Iris pigment epithelial cell (primary cell): ENCODE results near the gene CTSL.
"Not testable (repeated sequence)": the region's sequence is repeated elsewhere in the genome, so short reads cannot be mapped to it uniquely, and the experiment has no call there.

Experiments used
- DNase-seq: peaks from one replicate; pipeline ENCODE4 v3.0.0-alpha.2; 2011; ENCODE audit warnings: low read depth

Gene CTSL

GRCh38 chr9:87759980-87760379 is 34.1 kb downstream of the CTSL start:
- not testable (repeated sequence) for DNase-seq

- DNase-seq = no peak
Observed at GRCh38 chr9:87760529-87760928, 34.6 kb downstream of the CTSL start.

- DNase-seq = no peak
Observed at GRCh38 chr9:87763286-87763685, 37.4 kb downstream of the CTSL start.

DNA sequence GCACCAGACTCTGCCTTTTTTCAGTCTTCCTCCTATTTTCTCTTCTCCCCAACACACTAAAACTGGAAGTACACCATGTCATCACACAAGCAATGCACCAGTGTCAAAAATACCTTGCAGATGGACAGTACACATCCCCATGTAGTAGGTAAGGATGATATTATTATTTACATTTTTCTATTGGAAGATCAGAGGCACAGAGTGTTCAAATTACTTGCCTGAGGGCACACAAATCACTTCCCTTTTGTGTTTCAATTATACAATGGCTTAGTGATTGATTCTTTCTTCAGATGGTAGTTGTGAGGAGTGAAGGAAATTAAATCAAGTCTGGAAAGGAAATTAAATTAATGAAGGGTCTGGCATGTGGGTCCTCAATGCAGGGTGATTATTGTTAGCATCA is 39.6 kb downstream of the CTSL start:
- no peak for DNase-seq

GRCh38 chr9:87766697-87767096 is 40.8 kb downstream of the CTSL start:
- no peak for DNase-seq

DNA sequence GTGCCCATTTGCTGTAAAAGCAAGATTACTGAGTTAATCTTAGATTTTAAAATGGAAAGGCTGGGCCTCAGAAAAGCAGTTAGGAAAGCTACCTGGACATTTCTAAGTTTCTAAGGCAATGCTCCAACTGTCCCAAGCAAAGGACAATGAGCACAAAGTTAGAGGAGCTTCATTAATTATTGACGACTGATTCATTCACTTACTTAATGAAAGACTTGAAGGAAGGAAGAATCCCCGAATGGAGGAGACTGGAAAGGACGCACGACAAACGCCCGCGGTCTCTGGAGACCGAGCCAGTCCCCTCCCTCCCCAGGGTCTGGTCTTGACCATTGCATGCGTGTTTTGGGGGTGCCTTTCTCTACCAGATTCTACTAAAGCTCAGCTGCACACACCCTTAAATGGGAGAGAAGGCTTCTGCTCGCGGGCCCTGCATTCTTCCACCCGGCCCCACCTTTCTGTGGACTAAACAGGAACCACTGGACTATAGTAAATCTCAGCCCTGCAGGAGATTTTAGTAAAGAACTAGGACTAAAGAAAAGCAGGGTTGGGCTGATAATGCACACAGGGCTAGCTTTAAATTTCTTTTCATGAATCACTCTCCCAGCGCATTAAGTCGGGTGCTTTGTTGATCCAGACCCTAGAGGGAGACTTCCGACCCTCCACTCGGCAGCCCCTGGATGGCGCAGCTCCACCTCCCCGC is 44.8 kb downstream of the CTSL start:
- DNase-seq = no peak

DNA sequence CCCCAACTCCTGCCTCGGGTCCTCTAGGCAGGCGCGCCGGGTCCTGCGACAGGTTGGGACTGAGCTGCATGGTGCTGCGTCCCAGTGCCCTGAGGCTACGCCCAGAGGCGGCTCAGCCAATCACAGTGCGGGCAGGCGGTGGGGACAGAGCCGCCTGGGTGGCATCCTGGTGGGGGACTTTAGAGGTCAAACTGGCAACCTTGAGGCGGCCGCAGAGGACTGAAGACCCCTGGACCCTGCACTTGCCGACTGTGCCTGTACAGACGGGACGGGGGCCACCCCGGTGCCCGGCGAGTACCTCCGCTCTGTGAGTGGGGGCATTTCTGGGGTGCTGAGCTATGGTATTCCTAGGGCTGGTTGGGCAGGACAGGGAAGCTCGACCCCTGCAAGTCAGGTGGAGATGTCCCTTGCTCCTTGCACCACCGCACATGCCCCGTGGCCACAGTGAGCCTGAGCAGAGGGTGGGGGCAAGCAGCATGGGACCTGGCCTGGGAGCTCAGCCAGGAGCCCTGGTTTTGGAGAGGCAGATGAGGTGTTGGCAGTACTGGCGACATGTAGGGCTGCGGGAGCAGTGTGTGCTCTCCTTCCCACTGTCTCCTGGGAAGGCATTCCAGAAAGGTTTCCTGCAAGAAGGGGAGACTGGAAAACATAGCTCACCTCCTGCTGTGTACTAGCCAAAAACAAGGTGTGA is 45.5 kb downstream of the CTSL start:
- DNase-seq = no peak

GRCh38 chr9:87776481-87777379 is 50.8 kb downstream of the CTSL start:
- DNase-seq = no peak

DNA sequence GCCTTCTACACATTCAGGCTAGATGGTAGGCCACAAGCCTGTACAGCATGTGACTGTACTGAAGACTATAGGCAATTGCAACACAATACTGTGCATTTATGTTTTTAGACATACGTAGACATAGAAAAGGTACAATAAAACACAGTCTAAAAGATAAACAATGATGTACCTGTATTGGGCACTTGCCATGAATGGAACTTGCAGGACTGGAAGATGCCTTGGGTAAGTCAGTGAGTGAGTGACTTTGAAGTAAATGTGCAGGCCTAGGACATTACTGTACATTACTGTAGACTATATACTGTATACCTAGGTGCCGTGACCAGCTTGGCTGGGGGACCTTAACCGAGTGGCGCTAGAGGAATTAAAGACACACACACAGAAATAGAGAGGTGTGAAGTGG is 53.1 kb downstream of the CTSL start:
- no peak for DNase-seq
